WTC11 (cell line): ENCODE results near the gene AKAP13.

Experiments
- ESRRA ChIP-seq: sonication (generic); formaldehyde crosslinking; IDR thresholded peaks from 2 replicates; pipeline ENCODE4 v1.8.1; 2022; ENCODE audit warnings: mild to moderate bottlenecking, missing genetic modification reagents, borderline replicate concordance
- TF ChIP-seq, protein P1 (sequence below): sonication (generic); formaldehyde crosslinking; IDR thresholded peaks from 2 replicates; pipeline ENCODE4 v1.8.1; 2022; ENCODE audit warnings: mild to moderate bottlenecking, moderate library complexity, missing genetic modification reagents

DNA sequence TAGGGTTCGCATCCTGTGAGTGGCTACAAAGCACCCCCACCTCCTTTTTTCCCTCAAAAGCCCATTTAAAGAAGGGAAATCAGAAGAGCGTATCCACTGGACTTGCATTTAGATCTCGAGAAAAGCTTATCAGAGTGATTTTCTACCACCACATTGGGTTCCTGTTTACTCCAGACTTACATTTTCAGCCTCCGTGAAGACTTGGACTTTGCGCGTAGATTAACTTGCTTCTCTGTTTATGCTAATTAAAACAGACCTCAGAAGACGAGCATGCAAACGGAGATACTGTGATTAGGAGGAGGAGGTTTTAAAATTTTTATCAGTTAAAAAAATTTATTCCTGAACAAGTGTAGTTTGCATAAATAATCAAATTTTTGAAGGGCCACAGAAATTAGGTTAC, 115.7 kb downstream of the AKAP13 start:
- TF ChIP-seq, protein P1, sequence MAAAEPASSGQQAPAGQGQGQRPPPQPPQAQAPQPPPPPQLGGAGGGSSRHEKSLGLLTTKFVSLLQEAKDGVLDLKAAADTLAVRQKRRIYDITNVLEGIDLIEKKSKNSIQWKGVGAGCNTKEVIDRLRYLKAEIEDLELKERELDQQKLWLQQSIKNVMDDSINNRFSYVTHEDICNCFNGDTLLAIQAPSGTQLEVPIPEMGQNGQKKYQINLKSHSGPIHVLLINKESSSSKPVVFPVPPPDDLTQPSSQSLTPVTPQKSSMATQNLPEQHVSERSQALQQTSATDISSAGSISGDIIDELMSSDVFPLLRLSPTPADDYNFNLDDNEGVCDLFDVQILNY (CRISPR knock-in tag): no peak
- no peak for TF ChIP-seq ESRRA (CRISPR knock-in tag)
